NCI-H2171 (cell line): ENCODE measurements around the gene SAXO2.
"Not testable (repeated sequence)": the region's sequence is repeated elsewhere in the genome, so short reads cannot be mapped to it uniquely, and the experiment has no call there.

Experiments used
- DNase-seq: peaks from one replicate; lab custom pipeline; 2025; lab: John Stamatoyannopoulos, UW

SAXO2 gene

GRCh38 chr15:82286475-82286874 is 23.9 kb downstream of the SAXO2 start:
- not testable (repeated sequence) for DNase-seq

GRCh38 chr15:82288202-82288601 is 25.6 kb downstream of the SAXO2 start:
- DNase-seq = not testable (repeated sequence)

GRCh38 chr15:82292271-82292670 is 29.7 kb downstream of the SAXO2 start:
- DNase-seq = no peak

GRCh38 chr15:82294061-82294690 is 31.6 kb downstream of the SAXO2 start:
- DNase-seq = no peak

GRCh38 chr15:82297546-82297945 is 34.9 kb downstream of the SAXO2 start:
- DNase-seq = no peak

GRCh38 chr15:82298032-82298431 is 35.4 kb downstream of the SAXO2 start:
- DNase-seq = no peak

GRCh38 chr15:82298520-82298919 is 35.9 kb downstream of the SAXO2 start:
- no peak for DNase-seq

- not testable (repeated sequence) for DNase-seq
Measured at GRCh38 chr15:82299511-82299914, 36.9 kb downstream of the SAXO2 start.

GRCh38 chr15:82300326-82300725 is 37.7 kb downstream of the SAXO2 start:
- DNase-seq = not testable (repeated sequence)

GRCh38 chr15:82300883-82301282 is 38.3 kb downstream of the SAXO2 start:
- no peak for DNase-seq

- no peak for DNase-seq
Measured at GRCh38 chr15:82301296-82302016, 38.8 kb downstream of the SAXO2 start.

- DNase-seq = no peak
Measured at GRCh38 chr15:82303956-82304777, 41.5 kb downstream of the SAXO2 start.

- DNase-seq = no peak
Measured at GRCh38 chr15:82304778-82305090, 42.1 kb downstream of the SAXO2 start.

- no peak for DNase-seq
Measured at GRCh38 chr15:82305621-82306048, 43.0 kb downstream of the SAXO2 start.

- DNase-seq = no peak
Measured at GRCh38 chr15:82306791-82307713, 44.4 kb downstream of the SAXO2 start.

GRCh38 chr15:82307714-82308081 is 45.1 kb downstream of the SAXO2 start:
- DNase-seq = no peak

- DNase-seq = no peak
Measured at GRCh38 chr15:82309802-82310201, 47.2 kb downstream of the SAXO2 start.

GRCh38 chr15:82311321-82311720 is 48.7 kb downstream of the SAXO2 start:
- DNase-seq = not testable (repeated sequence)

- DNase-seq = peak; percentile 5
Measured at GRCh38 chr15:82312586-82313349, 50.1 kb downstream of the SAXO2 start.

GRCh38 chr15:82313446-82313845 is 50.8 kb downstream of the SAXO2 start:
- DNase-seq = no peak
